ENCODE results near the gene NAPA.

- no peak for TF ChIP-seq POLR2A (IDR thresholded peaks at IDR 0.05)
- TF ChIP-seq CTCF (IDR thresholded peaks at IDR 0.05), result no peak
These were observed 22.1 kb downstream of the NAPA start for GRCh38 chr19:47492571-47493377.
